Measurements from ENCODE around the gene ENTREP3. TPM values are rescaled to one million over a fixed set of nuclear protein-coding genes. Genes with fewer than 3 reads are reported as not detected.

Gene ENTREP3
- total RNA-seq, 1 experiment from 2014 or later, result 69.9 TPM

DNA sequence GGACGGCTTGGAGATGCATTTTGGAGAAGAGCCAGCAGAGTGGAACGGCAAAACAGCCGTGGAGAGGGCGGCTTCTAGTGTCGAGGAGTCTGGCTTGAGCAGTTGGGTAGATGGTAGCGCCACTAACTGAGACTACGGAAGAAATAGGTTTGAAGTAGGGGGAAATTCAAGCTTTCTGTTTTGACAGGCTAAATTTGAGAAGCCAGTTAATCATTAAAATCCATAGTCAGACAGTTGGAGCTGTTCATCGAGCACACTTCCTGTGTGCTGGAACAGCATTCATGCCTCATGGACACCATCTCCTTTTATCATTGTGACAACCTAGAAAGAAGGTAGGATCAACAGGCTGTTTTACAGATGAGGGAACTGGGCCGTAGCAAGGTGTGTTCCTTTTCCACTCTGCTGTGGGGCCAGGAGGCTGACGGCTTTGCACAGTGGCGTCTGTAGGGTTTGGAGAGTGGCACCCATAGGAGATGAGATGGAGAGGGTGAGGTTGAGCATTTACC, 49.3 kb upstream of the ENTREP3 start:
- no peaks in the 10 kb centered on the region for H3K9me2 ChIP-seq (ENCODE audit: insufficient read depth)
- no peak overlapping the region for H3K4me3 ChIP-seq (replicated peaks in 1 of 2; ENCODE audit: low read depth in 1 of 2, low read length in 2 of 2)
- no peak overlapping the region for H3K4me2 ChIP-seq (ENCODE audit: low read length)
- POLR2A ChIA-PET, result no interaction called here
- no peaks in the 10 kb centered on the region for H3K9me3 ChIP-seq (ENCODE audit: control insufficient read depth in 1 of 2, insufficient read depth in 1 of 2, low read depth in 1 of 2, low read length in 2 of 2)
- H3K79me2 ChIP-seq (ENCODE audit: insufficient read depth, low read length), result peaks cover 10% of the 10 kb centered on the region
- DNase-seq (ENCODE audit: low read depth, low spot score), result no peak
- RAD21 ChIA-PET (ENCODE audit: low non-redundant PET in 1 of 2, low total read pairs in 2 of 2, uncharacterized antibody in 2 of 2, unreplicated experiment in 2 of 2), result no interaction called here
- intact Hi-C loops (cut with micrococcal nuclease), result loop anchor here (5.0 kb wide), 1 partner anchor 52 kb away; no protein-coding TSS in a partner anchor
- no peaks in the 10 kb centered on the region for H3K36me3 ChIP-seq (ENCODE audit: control insufficient read depth in 1 of 2, insufficient read depth in 2 of 2, low read length in 2 of 2)
- no peaks in the 10 kb centered on the region for H3K27me3 ChIP-seq (ENCODE audit: insufficient read depth, low read length)
- ATAC-seq, result no peak
- TF ChIP-seq FOSL1 (IDR thresholded peaks at IDR 0.05; ENCODE audit: low read depth), result no peak
- TF ChIP-seq SRF (IDR thresholded peaks at IDR 0.05; ENCODE audit: low read depth), result no peak
- TF ChIP-seq, protein P1, sequence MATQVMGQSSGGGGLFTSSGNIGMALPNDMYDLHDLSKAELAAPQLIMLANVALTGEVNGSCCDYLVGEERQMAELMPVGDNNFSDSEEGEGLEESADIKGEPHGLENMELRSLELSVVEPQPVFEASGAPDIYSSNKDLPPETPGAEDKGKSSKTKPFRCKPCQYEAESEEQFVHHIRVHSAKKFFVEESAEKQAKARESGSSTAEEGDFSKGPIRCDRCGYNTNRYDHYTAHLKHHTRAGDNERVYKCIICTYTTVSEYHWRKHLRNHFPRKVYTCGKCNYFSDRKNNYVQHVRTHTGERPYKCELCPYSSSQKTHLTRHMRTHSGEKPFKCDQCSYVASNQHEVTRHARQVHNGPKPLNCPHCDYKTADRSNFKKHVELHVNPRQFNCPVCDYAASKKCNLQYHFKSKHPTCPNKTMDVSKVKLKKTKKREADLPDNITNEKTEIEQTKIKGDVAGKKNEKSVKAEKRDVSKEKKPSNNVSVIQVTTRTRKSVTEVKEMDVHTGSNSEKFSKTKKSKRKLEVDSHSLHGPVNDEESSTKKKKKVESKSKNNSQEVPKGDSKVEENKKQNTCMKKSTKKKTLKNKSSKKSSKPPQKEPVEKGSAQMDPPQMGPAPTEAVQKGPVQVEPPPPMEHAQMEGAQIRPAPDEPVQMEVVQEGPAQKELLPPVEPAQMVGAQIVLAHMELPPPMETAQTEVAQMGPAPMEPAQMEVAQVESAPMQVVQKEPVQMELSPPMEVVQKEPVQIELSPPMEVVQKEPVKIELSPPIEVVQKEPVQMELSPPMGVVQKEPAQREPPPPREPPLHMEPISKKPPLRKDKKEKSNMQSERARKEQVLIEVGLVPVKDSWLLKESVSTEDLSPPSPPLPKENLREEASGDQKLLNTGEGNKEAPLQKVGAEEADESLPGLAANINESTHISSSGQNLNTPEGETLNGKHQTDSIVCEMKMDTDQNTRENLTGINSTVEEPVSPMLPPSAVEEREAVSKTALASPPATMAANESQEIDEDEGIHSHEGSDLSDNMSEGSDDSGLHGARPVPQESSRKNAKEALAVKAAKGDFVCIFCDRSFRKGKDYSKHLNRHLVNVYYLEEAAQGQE (IDR thresholded peaks at IDR 0.05; ENCODE audit: low read depth), result no peak
- TF ChIP-seq YY1 (IDR thresholded peaks at IDR 0.05; ENCODE audit: extremely low read depth, insufficient replicate concordance, low read depth, low read length), result no peak
- no peak for TF ChIP-seq POLR2A (IDR thresholded peaks at IDR 0.05; ENCODE audit: borderline replicate concordance, extremely low read depth, insufficient read depth, insufficient read length)
- no peak for TF ChIP-seq ELF1 (IDR thresholded peaks at IDR 0.05; ENCODE audit: borderline replicate concordance, low read depth)
- TF ChIP-seq CEBPB (IDR thresholded peaks at IDR 0.05; ENCODE audit: low read depth), result no peak
- TF ChIP-seq CTCF (IDR thresholded peaks at IDR 0.05 in 2 of 3, conservative IDR thresholded peaks at IDR 0.05 in 1 of 3; ENCODE audit: borderline replicate concordance in 1 of 3, insufficient read depth in 1 of 3, low read depth in 2 of 3, low read length in 2 of 3), result no peak
- no peak for TF ChIP-seq RAD21 (IDR thresholded peaks at IDR 0.05; ENCODE audit: low read depth)
- TF ChIP-seq, protein P2, sequence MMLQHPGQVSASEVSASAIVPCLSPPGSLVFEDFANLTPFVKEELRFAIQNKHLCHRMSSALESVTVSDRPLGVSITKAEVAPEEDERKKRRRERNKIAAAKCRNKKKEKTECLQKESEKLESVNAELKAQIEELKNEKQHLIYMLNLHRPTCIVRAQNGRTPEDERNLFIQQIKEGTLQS (IDR thresholded peaks at IDR 0.05), result no peak
- no peak for TF ChIP-seq ZFX (IDR thresholded peaks at IDR 0.05)
- TF ChIP-seq ZBTB33 (IDR thresholded peaks at IDR 0.05; ENCODE audit: extremely low read depth, insufficient replicate concordance, low read length), result no peak
- no peak for TF ChIP-seq EZH2 (IDR thresholded peaks at IDR 0.05)
- TF ChIP-seq TCF7L2 (IDR thresholded peaks at IDR 0.05; ENCODE audit: borderline replicate concordance, extremely low read depth, insufficient read depth, insufficient read length), result no peak
- no peak for TF ChIP-seq ZNF274 (IDR thresholded peaks at IDR 0.05; ENCODE audit: low read depth, low read length)
- CTCF ChIA-PET, result no interaction called here
- BruUV-seq (replicated peaks), result no TSS peak
- H3K4me1 ChIP-seq (ENCODE audit: control insufficient read depth in 1 of 2, insufficient read depth in 2 of 2, low read length in 2 of 2), result peaks cover 5 to 20% of the 10 kb centered on the region in 2 experiments; a peak in 3 of 4 replicates
- H3K9ac ChIP-seq (ENCODE audit: low read length), result no peak overlapping the region
- H2AFZ ChIP-seq (ENCODE audit: low read depth, low read length, poor library complexity, severe bottlenecking), result no peak overlapping the region
- no peak overlapping the region for H3K27ac ChIP-seq (ENCODE audit: low read depth, low read length)
- no peaks in the 10 kb centered on the region for H4K20me1 ChIP-seq (ENCODE audit: insufficient read depth)

All from HCT116 (cell line).